Activated CD4-positive, CD25-positive, alpha-beta regulatory T cell treated with anti-CD3 and anti-CD28 coated beads, Interleukin-2, amount 50 U/mL, for 16 hours (primary cell): Measurements from ENCODE around the gene MT1F.
"Not testable (repeated sequence)": the region's sequence is repeated elsewhere in the genome, so short reads cannot be mapped to it uniquely, and the experiment has no call there.

ENCODE experiments used
- DNase-seq: peaks from one replicate; pipeline ENCODE4 v3.0.0-alpha.2; 2020; ENCODE audit warnings: low read depth, low spot score

The MT1F gene

DNA sequence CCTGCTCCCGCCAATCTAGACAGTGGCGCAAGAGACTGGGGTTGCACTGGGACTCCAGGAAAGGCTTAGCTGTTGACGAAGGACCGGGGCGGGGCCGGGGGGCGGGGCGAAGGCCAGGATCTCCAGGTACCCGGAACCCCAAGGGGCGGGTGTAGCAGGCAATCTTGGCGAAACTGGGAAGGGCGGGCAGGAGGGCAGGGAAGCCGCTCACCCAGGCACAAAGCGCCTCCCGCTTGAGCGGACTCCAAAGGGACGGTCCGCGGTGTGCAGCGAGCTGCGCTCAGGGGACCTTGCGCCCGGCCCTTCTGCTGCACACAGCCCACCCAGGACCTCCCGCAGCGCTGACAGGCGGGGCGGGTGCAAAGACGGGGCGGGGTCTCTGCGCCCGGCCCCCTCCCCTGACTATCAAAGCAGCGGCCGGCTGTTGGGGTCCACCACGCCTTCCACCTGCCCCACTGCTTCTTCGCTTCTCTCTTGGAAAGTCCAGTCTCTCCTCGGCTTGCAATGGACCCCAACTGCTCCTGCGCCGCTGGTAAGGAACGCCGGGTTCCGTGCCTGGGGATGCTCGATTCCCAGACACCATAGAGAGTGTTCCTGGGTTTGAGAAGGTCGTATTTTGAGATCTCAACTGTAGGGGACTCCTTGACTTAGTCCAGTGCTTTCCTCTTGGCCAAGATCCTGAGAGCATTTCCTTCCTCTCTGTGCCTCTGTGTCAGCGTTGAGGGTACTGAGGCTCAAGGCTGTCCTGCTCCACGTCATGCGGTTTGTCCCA lies at the start of gene MT1F:
Gene MT1F, plus strand, starts transcription at position 405 of the 772 bp plus-strand sequence. Its CDS starts 100 bp downstream, at position 505.
- DNase-seq = peak; percentile 38

DNA sequence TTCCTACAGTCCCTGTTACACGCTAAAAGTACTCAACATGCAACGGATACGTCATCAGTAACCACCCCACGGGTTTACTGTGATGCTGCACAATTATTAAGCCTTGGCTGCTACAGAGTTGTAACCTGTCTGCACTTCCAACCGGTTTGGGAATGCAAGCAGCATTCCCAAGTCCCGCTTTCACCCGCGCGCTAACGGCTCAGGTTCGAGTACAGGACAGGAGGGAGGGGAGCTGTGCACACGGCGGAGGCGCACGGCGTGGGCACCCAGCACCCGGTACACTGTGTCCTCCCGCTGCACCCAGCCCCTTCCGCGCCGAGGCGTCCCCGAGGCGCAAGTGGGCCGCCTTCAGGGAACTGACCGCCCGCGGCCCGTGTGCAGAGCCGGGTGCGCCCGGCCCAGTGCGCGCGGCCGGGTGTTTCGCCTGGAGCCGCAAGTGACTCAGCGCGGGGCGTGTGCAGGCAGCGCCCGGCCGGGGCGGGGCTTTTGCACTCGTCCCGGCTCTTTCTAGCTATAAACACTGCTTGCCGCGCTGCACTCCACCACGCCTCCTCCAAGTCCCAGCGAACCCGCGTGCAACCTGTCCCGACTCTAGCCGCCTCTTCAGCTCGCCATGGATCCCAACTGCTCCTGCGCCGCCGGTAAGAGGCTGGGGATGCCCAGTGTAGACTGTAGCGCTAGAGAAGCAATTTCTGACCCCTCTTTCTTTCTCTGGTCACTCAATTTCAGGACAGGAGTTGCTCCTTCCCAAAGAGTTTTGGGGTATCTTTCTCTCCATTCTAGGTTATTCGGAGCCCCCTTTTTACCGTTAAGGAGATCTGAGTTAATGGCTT lies 49.5 kb upstream of the MT1F start, which contains the start of gene MT2A:
Gene MT2A, plus strand, starts transcription at position 542 of the 833 bp plus-strand sequence. Its CDS starts 72 bp downstream, at position 614.
- peak; percentile 70 for DNase-seq

DNA sequence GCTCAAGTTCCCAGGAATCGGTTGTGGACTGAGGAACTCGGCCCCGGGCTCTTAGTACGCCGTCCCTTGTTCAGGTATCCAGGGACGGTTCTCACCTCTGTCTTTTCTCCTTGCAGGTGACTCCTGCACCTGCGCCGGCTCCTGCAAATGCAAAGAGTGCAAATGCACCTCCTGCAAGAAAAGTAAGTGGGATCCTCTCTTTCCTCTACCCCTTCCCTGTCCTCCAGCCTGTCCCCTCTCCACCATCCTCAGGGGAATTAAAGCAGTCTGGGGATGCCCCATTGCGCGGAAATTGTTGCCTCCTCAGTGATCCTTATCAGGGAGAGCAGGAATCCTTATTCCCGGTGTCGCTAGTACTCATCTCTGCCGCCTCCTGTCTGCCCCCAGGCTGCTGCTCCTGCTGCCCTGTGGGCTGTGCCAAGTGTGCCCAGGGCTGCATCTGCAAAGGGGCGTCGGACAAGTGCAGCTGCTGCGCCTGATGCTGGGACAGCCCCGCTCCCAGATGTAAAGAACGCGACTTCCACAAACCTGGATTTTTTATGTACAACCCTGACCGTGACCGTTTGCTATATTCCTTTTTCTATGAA lies 48.8 kb upstream of the MT1F start:
- DNase-seq = no peak

DNA sequence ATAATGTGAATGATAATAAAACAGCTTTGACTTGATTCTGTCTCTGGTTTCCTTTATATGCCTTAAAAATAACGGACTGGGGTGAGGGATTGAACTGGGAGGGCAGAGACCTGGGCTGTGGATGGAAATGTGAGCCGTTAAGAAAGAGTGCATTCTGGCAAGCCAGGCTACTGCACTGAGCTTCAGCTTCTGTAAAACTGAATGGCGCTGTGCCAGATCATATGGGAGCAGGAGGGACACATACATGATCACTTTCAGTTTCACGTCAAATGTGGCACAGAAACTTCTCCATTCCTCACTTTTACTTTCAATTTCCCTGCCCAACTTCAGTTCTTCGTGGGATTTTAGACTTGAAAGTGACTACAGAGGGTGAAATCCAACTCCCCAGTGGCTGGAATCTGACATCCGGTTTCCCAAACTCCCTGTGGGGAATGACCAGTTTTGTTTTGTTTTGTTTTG lies 48.3 kb upstream of the MT1F start:
- peak; percentile 42 for DNase-seq

DNA sequence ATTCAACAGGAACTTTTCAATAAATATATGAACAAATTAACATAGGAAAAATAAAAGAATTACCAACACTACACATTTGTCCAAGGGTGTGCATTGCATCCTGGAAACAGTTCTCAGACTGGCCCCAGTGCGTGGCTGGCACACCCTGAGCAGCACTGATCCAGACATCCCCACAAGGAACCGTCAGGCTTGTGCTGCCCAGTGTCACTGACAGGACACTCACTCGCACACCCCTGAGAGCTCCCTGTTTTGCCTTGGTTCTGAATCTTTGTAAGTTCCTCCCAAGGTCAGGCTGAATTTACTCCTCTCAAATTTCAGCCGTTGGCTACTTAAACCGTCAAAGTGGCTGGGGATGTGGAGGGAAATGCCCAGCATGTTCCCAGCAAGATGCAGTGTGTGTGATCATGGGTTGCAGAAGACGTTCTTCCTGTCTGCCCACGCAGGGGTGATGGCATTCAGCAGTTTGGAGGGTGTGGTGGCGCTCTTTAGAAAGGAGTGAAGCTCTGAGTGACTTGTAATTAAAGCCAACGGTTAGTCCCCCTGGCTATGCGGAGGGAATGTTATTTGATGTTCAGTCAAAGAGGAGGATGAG lies 47.6 kb upstream of the MT1F start:
- peak; percentile 48 for DNase-seq

DNA sequence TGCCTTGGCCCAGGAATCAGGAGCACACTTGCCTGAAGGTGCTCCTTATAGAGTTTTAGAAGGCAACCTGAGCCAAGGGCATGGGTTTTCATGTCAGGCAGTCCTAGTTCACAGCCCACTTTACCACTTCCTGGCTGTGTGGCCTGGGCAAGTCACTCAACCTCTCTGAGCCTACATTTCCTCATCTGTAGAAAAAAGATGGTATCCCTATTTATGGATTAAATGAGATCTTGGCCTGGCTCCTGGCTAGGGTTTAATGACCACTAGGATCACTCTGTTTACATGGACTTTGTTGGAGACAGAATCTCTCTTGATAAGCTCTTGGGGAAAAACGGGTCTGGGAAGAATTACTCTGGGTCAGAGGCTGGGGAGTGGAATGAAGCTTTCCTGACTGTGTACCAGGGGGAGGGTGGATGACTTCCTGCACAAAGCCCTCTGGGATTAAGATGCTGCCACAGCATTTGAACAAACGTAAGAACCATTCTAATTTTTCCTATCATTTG lies 47.1 kb upstream of the MT1F start:
- DNase-seq = no peak

DNA sequence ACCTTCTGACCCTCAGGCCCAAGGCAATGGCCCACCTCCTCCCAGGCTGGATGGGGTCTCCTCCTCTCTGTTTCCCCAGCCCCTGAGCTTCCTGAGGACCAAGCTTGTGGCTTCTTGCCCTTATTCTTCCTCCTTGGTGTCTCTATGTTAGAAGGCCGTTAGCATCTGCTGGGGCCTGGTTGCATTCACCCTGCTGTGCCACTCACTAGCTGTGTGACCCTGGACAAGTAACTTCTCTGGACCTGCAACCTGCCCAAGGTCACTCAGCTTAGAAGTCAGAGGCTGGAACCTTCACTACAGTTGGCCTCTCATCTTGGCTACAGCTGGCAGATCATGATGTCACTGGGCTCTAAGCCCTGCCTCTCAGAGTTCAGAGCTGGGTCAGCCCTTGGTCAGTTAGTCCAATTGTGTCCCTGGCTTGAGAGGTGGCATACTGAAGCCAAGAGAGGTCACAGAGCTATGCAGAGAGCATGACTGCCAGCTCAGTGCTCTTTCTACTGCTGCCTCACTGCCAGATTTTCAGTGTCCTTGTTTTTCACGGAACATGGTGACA lies 46.4 kb upstream of the MT1F start:
- DNase-seq = no peak

DNA sequence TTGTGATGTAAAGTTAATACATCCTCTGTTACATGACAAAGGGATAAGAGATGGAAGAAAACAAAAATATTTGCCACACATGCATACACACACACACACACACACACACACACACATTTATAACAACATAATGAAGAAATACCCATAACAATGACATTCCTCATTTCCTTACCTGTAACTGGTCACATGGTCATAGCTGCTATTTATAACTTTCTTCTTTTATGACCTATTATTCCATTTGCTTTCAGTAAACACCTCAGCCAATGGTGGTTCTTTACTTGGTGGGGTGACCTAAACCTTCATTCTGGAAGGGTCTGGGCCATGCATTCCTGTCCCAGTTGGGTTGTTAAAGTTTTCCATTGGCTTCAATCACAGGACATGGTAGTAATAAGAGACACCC lies 44.1 kb upstream of the MT1F start:
- DNase-seq = no peak

DNA sequence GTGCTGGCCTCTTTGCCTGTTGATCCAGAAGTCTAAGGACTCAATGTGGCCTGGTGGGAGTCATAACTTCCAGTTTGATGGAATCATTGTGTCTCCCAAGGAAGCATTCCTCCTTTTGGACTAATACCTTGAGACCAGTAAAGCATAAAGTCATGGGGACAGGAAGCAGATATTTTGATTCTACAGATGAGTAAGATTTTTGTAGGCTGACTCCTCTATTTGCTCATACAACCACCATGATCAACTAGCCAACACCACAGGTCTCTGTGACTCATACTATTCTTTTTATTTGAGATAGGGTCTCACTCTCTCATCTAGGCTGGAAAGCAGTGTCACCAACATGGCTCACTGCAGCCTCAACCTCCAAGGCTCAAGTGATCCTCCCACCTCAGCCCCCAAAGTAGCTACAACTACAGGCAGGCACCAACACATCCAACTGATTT lies 43.2 kb upstream of the MT1F start:
- DNase-seq = no peak

DNA sequence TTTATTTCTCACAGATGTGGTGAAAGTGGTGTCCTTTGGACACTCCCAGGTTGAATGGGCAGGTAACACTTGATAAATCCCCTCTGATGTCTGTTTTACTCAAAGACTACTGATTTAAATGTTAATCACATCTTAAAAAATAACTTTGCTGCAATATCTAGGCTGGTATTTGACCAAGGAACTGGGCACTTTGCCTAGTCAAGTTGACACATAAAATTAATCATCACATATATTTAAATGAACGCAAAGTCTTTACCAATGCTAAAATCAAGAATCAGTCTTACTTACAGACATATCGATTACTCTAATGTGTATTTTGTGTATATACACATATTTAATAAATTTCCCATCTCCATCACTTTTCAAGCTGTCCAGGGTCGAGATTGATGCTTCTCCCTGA lies 42.4 kb upstream of the MT1F start:
- no peak for DNase-seq

DNA sequence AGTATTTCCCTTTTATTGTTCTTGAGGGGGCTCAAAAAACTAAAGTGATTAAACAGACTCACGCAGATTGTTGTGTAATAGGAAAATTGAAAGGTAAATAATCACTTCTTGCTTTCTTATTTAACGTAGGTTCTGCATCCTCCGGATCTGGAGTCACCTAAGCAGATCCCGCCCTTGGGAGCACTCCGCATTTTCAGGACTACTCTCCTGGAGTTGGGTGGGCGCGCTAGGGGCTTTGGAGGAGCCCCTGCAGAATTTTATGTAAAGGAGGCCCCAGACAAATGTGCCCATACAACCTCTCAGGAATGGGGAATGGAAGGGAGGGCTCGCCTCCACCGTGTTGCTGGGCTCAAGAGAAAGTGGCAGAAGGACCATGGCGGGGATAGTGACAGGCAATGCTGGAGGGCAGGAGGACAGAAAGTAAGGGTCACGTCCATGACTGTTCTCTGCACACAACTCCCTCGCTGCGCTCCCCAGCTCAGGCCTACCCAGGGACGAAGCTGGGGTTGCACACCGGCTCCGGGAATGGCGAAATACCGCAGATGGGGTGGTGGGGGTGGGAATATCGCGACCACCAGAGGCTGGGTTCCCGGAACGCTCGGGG lies 41.0 kb upstream of the MT1F start:
- DNase-seq = no peak

DNA sequence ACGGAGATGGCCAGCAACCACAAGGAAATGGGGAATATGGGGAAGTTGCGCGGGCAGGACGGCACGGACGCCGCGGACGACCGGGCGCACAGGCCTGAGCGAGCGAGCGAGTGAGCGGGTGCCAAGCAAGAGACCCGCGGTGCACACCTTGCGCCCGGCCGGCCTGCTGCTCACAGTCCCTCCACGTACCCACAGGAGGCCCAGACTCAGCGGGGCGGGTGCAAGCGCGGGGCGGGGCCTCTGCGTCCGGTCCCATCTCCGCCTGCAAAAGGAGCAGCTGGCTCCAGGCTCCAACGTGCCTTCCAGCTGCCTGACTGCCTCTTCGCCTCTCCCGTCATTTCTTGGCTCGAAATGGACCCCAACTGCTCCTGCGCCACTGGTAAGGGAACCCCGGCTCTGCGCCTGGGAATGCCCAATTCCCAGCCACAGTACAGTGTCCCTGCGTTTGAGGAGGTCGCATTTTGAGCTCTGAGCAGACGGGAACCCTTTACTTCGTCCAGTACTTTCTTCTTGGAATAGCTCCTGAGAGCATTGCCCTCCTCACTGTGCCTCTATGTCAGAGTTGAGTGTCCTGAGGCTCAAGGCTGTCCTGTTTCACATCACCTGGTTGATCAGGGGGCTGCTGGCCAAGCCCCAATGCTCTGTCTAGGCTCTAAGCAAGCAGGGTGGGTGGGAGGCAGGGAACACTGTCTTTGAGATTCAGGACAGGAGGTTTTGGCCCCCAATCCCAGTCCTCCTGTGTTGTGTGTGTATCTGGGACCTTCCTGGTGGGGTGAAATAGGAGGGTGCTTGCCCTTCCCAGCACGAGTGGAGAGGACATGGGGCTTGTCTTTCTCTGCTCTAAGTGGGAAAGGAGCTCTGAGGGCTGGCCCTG lies 40.3 kb upstream of the MT1F start:
- no peak for DNase-seq

DNA sequence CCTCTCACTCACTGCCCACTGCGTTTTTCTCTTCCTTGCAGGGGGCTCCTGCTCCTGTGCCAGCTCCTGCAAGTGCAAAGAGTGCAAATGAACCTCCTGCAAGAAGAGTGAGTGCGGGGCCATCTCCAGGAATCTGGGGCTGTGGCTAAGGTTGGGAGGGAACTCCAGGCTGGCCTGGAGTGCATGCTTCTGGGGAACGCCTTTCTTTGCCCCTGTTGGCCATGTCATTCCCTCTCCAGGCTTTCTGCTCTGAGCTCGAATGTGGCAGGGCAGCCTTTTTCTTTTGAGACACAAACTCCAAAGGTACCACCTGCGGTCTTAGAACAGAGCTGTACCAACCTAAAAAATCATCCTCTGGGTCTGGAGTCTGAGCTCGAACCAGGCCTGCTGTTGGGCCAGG lies 39.6 kb upstream of the MT1F start:
- DNase-seq = no peak

DNA sequence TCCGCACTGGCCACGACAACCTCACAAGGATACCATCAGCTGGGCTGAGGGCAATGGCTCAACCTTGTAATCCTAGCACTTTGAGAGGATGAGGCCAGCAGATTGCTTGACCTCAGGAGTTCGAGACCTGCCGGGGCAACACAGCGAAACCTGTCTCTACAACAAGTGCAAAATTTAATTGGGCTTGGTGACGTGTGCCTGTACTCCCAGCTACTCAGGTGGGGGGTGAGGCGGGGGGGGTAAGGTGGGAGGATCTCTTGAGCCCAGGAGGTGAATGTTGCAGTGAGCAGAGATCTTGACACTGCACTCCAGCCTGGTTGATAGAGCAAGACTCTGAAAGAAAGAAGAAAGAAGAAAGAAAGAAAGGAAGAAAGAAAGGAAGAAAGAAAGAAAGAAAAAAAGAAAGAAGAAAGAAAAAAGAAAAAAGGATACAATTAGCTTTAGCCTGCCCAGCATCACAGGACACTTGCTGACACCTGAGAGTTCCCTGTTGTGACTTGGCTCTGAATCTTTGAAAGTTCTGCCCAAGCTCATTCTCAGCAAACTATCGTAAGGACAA lies 37.3 kb upstream of the MT1F start:
- no peak for DNase-seq

DNA sequence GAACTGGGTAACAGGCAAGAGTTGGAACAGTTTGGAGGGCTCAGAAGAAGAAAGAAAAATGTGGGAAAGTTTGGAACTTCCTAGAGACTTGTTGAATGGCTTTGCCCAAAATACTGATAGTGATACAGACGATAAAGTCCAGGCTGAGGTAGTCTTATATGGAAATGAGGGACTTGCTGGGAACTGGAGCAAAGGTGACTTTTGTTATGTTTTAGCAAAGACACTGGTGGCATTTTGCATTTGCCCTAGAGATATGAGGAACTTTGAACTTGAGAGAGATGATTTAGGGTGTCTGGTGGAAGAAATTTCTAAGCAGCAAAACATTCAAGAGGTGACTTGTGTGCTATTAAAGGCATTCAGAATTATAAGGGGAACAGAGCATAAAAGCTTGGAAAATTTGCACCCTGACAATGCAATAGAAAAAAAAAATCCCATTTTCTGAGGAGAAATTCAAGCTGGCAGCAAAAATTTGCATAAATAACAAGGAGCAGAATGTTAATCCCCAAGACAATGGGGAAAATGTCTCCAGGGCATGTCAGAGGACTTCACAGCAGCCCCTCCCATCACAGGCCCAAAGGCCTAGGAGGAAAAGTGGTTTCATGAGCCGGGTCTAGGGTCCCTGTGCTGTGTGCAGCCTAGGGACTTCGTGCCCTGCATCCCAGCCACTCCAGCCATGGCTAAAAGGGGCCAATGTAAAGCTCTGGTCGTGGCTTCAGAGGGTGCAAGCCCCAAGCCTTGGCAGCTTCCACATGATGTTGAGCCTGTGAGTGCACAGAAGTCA lies 35.9 kb upstream of the MT1F start:
- DNase-seq = not testable (repeated sequence)

DNA sequence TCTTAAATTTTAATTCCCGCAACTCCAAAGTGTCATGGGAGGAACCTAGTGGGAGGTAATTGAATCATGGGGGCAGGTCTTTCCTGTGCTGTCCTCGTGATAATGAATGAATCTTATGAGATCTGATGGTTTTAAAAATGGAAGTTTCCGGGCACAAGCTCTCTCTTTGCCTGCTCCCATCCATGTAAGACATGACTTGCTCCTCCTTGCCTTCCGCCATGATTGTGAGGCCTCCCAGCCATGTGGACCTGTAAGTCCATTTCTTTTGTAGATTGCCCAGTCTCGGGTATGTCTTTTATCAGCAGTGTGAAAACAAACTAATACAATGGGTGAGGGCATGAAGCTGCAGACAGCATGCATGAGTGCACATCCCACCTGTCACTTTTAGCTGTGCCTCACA lies 34.6 kb upstream of the MT1F start:
- not testable (repeated sequence) for DNase-seq

DNA sequence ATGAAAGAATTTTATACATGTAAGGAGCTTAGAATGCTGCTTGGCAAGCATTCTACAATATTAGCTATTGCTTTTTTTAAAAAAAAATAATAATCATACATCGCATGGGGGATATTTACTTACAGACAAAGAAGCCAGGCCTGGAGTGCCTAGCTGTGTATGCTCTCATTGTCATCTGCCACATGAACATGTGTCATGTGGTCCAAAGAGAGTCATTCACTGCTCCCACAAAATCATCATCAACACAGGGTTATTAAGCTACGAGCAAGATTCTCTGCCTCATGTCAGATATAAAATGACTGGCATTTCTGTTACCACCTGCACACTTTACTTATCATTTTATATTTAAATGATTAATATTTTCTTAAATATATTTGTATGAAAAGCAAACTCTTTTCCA lies 34.1 kb upstream of the MT1F start:
- DNase-seq = no peak

DNA sequence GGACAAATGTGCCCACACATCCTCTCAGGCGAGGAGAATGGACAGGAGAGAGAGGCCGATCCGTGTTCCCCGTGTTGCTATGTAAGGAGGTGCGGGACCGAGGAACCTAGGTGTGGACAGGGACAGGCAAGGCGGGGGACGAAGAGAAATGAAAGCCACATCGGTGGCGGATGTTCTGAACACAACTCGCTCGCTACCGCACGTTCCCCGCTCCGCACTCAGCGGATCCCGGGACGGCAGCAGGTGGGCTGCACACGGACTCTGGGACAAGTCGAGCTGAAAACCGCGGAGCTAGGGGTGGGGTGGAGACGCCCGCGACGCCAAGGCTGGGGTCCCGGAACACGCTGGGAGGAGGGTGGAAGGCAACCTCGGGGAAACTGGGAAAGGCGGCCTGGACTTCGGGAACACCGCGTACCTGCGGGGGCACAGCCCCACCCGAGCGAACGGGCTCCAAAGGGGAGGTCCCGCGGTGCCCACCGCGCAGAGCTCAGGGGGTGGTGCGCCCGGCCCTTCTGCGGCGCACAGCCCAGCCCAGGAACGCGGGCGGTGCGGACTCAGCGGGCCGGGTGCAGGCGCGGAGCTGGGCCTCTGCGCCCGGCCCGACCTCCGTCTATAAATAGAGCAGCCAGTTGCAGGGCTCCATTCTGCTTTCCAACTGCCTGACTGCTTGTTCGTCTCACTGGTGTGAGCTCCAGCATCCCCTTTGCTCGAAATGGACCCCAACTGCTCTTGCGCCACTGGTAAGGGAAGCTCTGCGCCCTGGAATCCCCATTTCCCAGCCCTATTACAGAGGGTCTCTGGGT lies 32.4 kb upstream of the MT1F start, which contains the start of gene MT1E:
Gene MT1E, plus strand, starts transcription at position 642 of the 803 bp plus-strand sequence. Its CDS starts 71 bp downstream, at position 713.
- no peak for DNase-seq
